ENCODE data around the gene FRMD7.
"Not testable (repeated sequence)": the region's sequence is repeated elsewhere in the genome, so short reads cannot be mapped to it uniquely, and the experiment has no call there.

FRMD7 gene

DNA sequence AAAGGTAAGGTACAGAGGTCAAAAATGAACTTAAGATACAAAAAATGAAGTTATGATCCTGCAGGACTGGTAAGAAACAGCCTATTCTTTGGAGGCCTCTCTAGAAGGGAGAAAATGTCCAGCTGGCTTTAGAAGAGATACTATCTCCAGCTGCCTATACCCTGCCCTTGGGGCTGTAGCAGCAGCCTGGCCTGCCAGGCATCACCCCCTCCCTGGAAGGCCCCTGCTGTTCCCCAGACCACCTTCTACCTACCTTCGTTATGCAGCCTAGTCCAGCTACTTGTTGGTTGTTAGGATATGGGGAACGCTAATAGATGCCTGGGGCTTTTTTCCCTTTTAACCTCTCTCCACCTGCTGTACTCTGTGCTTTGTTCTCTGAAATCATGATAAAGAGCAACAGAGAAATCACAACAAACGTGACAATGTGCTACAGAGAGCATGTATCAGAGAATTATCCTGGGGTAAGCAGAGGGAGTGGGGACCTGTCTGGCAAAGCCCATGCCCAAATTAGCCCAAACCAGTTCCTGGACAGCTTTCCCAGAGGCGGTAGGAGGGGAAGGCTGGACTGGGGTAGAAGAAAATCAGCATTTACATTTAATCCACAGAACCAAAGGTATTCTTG is 34.5 kb downstream of the FRMD7 start:
- DNase-seq (ENCODE audit: low read depth in 2 of 2), result no peak

DNA sequence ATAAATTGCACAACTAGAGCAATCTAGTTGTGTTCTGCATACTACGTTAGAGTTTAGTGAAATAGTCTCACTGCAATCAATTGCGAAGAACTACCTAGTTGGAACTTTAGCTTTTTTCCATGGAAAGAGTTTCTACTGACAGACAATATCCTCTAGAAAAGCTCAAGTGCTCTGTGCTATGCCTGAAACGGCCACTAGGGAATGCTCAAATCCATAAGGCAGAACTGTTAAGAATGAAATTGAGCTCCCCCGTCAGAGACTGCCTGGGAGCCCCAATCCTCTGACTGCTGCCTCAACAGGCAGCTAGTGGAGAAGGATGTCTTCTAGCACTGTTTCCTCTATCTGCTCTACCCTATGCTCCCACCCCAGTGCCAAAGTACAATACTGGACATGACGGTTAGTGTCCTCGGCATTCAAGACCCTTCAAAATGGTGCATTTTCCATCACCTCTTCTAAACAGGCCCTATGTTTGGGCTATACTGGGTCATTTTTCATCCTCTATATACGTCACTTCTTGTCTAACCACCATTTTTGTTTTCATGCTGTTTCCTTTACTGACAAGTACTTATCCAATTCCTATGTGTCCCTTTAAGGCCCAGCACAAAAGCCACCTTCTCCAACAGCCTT is 35.3 kb downstream of the FRMD7 start:
- DNase-seq (ENCODE audit: low read depth in 2 of 2), result peak in 1 of 2 donors; percentile 9

DNA sequence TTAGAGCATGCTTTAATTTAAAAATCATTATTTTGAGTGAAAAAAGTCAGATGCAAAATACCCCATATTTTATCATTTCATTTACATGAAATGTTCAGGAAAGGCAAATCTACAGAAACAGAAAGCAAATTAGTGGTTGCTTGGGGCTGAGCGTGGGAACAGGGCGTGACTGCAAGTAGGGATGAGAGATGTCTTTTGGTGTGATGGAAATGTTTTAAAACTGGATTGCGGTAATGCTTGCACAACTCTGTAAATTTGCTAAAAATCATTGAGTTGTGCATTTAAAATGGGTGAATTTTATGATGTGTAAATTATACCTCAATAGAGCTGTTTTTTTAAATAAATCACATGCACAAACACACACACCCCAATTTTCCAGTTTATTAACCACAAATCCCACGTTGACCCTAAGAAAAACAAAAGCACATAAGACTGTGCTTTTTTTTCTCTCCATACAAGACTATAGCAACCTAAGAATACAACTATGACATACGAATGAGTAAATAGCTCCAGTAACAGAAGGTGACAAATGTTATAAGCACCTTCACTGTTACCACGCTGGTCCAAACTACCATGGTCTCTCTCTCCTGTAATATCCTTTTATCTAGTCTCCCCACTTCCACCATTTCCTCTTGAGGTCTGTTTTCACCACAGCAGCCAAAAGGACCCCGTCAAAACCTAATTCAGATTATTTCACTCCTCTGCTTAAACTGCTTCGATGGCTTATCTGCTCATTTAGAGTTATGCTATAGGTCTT is 37.2 kb downstream of the FRMD7 start:
- no peak for DNase-seq (ENCODE audit: low read depth in 2 of 2)

DNA sequence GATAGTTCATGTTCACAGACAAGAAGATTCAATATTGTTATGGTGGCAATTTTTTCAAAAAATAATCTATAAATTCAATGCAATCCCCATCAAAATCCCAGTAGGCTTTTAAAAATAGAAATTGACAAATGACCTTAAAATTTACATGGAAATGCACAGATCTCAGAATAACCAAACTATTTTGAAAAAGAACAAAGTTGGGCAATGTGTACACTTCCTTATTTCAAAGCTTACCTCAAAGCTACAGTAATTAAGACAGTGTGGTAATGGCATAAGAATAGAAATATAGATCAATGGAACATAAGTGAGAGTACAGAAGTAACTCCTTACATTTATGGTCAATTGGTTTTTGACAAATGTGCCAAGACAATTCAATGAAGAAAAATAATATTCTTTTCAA is 39.0 kb downstream of the FRMD7 start:
- no peak for DNase-seq (ENCODE audit: low read depth in 2 of 2)

DNA sequence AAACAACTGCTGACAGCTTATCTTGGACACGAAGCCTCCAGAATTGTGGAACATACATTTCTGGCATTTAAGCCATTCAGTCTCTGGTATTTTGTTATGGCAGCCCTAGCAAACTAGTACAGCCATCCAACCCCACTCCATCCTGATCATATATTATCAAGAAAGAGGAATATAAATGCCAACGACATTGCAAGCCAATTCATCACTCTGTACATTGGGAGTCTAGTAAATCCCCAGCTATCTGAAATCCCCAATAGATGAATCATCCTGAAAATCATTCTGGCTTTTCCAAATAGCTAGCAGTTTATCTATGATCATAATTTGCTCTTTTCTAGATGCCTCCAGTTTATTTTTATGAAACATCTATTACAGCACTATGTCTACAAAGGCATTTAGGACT is 41.1 kb downstream of the FRMD7 start:
- no peak for DNase-seq (ENCODE audit: low read depth in 2 of 2)

DNA sequence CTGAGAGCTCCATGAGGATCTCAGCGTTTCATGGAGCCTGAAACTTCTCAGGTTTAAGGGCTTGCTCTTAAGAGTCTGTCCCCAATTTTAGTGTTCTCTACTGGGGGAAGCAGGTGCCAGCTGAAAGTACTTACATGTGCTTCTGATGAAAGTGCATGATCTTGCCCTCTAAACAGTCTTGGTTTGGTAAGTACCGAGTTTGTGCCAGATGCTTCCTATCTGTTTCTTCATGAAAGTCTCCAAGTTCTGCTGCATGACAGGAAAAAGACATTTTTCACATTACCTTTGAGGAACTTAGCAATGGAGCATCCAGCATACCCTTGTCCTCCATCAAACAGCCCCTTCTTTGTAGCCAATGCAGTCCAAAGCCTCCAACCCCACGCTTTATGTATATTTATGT is 42.0 kb downstream of the FRMD7 start:
- DNase-seq (ENCODE audit: low read depth in 2 of 2), result no peak

DNA sequence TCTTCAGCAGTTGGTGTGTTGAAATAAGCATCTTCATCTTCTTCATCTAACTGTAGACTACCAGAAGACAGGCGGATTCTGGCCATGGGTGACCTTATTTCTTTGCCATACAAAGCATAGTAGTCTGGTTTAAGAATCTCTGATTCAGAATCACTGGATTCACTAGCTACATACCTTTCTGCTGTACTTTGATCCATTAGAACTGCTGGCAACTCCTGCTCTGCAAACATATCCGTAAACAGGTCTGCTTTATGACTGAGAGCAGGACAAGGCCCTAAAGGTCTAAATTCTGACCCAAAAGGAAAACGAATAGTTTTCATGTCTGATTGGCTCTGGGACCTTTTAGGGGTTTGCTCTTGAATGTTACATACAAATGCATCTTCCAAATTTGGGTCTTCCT is 49.9 kb downstream of the FRMD7 start:
- DNase-seq (ENCODE audit: low read depth in 2 of 2), result no peak

DNA sequence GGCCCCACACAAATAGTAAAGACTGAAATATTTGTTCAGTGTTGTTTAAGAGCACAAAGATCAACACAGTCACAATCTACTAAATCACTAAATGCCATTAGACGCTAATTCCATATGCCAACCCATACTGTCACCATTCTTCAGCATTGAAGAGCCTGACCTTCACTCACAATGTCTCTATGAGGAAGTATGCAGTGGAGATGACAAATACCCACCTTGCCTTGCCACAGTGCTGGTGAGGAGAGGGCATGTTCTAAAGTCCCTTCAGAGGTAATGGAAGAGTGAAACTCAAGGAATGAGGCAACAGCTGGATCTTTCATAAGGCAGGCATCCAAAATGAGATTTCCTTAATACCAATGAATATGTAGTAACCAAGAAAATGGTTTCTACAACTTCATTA is 50.4 kb downstream of the FRMD7 start:
- no peak for DNase-seq (ENCODE audit: low read depth in 2 of 2)

DNA sequence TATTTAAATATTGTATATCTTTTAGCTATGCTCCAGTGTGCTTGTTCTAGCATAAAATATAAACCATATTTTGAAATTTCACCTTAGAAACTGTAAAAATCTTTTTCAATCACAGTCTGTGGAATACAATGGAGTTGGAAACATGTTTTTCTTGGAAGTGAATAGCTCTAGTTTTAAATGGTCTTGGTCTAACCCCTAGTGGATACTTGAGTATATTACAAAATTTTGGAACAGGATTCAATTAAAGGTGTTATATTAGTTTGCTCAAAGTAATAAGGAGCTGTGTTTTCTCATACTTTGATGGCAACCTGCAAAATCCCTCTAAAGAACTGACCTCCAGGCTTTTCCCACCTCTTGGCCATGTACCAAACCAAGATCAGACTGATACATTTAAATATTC is 56.6 kb downstream of the FRMD7 start:
- no peak for DNase-seq (ENCODE audit: low read depth in 2 of 2)

DNA sequence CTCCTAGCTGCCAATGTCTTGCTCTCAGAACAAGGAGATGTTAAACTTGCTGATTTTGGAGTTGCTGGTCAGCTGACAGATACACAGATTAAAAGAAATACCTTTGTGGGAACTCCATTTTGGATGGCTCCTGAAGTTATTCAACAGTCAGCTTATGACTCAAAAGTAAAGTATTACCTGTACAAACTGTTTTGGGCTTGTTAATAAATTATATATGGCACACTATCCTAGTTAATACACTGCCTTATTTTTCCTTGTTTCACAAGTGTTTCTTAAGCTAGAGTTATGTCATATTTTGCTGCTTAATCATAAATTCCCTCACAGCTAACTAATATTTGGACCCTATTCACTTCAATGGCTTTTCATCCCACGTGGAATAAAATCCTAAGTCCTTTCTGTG is 59.4 kb downstream of the FRMD7 start:
- DNase-seq (ENCODE audit: low read depth in 2 of 2), result no peak

DNA sequence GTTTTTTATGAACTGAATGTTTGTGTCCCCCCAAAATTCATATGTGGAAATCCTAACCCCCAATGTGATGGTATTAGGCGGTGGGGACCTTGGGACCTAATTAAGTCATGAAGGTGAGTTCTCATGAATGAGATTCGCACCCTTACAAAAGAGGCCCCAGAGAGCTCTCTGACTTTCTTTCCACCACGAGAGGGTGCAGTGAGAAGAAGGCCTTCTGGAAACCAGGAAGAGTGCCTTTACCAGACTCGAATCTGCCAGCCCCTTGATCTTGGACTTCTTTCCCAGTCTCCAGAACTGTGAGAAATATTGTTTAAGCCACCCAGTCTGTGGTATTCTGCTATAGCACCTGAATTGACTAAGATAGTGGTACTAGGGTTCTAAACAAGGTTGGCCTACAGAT is 64.0 kb downstream of the FRMD7 start:
- no peak for DNase-seq (ENCODE audit: low read depth in 2 of 2)

DNA sequence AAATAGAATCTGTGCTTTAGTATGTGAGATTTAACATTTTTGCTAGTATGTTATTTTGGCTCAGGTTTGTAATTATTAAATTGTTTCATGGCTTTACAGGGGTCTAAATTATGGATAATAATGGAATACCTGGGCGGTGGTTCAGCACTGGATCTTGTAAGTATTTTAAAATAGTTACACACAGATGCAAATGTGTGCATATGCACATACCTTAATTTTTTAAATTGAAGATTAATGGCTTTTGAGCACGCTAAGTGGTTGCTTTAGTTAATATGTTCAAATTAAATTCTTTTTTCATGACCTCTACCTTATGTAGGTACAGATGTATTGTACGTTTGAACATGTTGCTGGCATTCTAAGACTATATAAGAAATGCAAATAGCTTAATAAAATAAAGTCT is 64.5 kb downstream of the FRMD7 start:
- no peak for DNase-seq (ENCODE audit: low read depth in 2 of 2)

DNA sequence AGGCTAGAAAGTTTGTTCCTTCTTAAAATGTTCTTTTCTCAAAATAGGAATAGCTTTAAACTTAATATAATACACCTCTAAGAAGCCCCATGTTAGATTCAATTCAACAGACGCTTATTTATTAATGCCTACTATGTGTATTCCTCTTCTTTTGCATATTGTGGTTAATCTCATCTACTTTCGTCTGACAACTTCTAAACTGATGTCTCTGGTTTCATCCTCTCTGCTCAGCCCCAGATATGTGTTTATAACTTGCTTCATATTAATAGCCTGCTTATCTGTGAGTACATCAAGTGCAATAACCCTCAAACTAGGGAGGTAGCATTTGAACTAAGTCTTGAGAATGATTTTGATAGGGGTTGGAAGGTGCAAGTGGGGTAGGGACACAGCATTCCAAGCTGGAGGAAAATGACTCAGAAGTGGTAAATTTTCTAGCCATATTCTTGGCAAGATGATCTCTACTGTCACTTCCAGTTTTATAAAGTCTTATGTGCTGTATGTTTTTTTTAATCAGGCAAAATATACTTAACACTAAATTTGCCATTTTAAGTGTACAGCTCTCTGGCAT is 67.8 kb downstream of the FRMD7 start:
- DNase-seq (ENCODE audit: low read depth in 2 of 2), result no peak

DNA sequence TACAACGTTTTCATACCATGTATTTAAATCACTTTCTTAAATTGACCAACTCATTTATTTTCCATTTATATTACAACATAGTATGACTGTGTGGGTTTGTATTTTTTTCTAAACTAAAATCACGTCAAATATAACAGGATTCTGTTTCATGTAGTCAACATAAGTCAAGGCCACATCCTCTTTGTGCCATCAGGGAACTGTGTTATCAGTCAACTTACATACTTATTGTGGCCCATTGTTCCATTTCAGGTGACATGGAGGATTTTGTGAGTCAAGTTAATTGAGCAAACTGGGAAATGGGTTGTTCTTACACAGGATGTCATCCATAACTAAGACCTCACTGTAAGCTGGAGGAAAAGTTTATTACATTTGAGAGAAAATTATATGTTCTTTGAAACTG is 68.8 kb downstream of the FRMD7 start:
- DNase-seq (ENCODE audit: low read depth in 2 of 2), result no peak

DNA sequence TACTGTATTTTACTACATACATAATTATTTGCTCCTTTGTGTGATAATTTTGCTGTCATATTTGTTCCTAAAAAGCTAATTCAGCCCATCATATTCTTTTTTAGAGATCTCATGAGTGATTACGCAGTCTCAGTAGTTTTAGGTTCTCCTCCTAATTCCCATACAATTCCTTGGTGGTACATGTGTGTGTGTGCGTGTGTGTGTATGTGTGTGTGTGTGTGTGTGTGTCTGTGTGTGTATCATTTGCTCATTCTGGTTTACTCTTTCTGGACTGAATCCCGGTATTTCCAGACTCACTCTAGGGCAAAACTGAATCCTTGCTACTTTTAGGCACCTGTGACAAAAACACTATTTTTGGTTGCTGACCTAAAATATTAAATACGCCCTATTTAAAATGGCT is 69.8 kb downstream of the FRMD7 start:
- no peak for DNase-seq (ENCODE audit: low read depth in 2 of 2)

DNA sequence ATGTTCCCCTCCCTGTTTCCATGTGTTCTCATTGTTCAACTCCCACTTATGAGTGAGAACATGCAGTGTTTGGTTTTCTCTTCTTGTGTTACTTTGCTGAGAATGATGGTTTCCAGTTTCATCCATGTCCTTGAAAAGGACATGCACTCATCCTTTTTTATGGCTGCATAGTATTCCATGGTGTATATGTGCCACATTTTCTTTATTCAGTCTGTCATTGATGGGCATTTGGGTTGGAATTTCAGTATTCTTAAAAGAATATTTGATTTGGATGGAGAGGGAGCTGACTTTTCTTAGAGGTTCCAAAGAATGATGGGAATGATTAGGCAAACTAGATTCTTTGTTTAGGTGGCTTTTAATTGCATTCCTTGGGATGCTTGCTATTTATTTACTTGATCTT is 76.0 kb downstream of the FRMD7 start:
- not testable (repeated sequence) for DNase-seq (ENCODE audit: low read depth in 2 of 2)

DNA sequence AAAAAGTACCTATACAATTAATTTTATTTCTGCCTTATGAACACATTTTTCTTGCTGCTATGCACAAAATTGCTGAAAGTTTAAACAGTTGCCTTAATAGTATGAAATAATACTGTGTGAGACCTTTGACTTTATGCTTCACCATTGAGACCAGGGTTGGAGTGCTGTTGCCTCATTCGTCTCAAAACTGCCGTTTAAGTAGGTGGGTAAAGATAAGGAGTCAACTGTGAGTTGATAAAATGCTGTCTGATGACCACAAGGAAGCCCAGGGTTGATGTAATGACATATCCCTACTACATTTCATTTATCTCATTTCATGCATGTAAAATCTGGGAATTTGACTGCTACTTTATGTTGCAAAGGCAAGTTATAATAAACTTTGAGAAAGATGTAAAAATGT is 81.3 kb downstream of the FRMD7 start:
- DNase-seq (ENCODE audit: low read depth in 2 of 2), result no peak

DNA sequence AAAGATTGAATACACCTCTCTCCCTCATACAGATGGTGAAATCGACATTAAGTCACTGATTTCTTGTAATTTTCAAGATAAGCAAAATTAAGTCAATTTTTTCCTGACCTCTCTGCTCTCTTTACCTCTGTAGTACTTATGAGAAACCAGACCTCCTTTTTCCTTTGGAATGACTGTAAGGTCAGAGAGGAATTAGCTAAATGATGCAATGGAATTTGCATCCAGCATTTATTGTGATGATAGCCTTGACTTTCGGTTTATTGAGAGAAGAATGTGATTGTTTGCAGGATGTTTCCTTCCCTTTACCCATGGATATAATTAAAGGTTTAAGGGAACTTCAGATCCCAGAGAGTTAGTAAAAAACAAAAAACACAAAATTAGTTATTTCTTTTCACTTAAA is 82.4 kb downstream of the FRMD7 start:
- DNase-seq (ENCODE audit: low read depth in 2 of 2), result no peak

DNA sequence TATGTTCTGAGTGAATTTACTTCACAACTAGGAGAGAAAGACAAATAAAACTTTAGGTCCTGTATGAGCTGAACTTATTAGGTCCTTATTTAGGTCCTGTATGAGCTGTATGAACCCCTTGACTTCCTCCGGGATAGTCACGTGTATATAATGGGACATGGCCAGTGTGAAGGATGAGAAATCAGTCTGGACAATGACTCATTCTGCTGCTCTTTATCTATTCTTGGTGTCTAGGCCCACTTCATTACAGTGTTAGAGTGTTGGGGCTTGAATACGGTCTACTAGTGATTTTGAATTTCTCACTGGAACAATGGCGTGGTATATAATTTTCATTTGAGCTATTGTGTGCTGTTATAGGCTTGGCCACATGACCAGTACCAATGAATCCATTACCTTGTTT is 82.9 kb downstream of the FRMD7 start:
- no peak for DNase-seq (ENCODE audit: low read depth in 2 of 2)

DNA sequence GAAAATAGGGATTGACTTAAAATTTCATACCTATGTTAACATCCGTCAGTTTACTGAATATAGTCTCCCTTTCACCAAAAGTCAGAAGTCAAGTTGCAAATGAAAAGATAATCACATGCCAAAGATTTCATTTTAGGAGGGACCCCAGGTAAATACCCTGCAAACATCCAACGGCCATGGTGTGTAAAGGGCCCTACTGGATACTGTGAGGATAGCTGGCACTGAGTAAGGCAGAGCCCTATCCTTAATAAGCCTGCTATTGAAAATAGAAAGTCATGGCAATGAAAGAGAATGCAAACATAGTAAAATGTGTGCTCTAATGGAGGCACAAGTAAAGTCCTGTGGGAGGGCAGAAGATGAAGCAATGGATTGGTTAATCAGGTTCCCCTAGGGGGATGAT is 83.8 kb downstream of the FRMD7 start:
- no peak for DNase-seq (ENCODE audit: low read depth in 2 of 2)

DNA sequence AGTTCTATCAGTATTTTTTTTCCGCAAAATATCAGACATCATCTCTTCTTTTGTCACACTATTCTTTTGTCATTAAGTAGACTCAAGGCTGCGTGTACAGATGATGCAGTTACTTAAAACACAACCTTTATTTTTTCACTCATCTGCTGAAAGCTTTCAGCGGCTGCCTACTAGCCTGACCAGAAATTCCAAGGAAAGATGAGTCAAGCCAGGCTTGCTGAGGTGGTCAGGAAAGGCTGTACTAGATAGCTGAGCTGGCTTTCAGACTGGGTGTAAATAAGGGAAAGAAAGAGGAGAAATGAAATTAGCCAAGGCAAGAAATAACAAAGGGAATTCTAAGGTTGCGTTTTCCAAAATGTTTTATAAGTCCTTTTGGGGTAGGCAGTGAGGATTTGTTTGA is 86.8 kb downstream of the FRMD7 start:
- DNase-seq (ENCODE audit: low read depth in 2 of 2), result no peak

DNA sequence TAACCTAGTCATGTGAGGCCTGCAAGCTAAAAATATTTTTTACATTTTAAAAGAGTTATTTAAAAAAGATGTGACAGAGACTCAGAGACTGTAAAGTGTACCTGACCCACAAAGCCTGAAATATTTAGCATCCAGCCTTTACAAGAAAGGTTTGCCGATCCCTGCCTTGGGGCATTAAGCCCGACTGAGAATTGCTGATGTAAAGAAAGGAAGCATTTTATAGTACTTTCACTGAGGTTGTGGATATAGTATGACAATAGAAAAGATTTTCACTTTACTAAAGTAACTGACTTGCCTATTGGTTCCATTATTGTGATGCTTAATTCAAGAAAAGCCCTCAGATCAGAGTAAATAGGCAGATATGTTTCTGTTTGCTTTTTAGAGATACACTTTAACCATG is 87.8 kb downstream of the FRMD7 start:
- DNase-seq (ENCODE audit: low read depth in 2 of 2), result no peak

DNA sequence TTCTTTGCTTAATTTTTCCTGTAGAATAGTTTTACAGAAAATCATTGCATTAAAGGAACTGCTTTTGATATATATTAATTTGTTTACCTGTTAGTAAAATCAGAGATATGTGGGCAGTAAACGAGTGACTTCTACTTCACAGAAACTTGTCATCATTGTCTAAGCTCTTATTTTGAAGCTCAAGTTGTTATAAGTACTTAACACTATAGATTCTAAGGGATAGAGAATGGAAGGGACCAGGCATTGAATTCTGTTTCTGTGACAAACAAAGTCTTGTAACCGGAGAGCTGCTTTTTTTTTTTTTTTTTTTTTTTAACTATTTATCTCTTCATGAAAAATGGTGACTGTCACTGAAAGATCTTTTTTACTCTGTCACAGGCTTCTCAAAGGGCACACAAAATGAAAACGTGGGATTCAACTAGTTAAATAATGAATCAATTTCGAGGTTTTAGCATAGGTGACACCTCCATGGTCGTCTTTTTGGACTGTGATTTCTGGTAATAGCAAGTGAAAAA is 90.3 kb downstream of the FRMD7 start:
- DNase-seq (ENCODE audit: low read depth in 2 of 2), result no peak

Data from stimulated activated CD8-positive, alpha-beta memory T cell treated with anti-CD3 and anti-CD28 coated beads, Interleukin-2, amount 100 ng/mL, for 48 hours (primary cell).